Body of pancreas (tissue), 4 donors: ENCODE data around the gene SCARF2. TPM values are rescaled to one million over a fixed set of nuclear protein-coding genes. Genes with fewer than 3 reads are reported as not detected.

ENCODE experiments used
- ATAC-seq: fragments of 150-250 bp; one replicate; pipeline ENCODE4 v1.9.1; 2016
- DNase-seq, 4 donors: peaks; one replicate each; pipeline ENCODE4 v3.0.0-alpha.2; 2019
- H3K27ac ChIP-seq, 4 donors: fragments of 200-600 bp; sonication (generic); 1 replicate in 3 of 4; 2 replicates in 1 of 4; pipeline versions ENCODE4 v1.5.1 to v1.6.1; 2016 to 2019; ENCODE audit warnings: mild to moderate bottlenecking in 1 of 4, mixed read lengths in 1 of 4, moderate library complexity in 1 of 4
- H3K27me3 ChIP-seq, 2 donors: fragments of 200-600 bp; sonication (generic); one replicate each; pipeline ENCODE4 v1.6.0; 2016; ENCODE audit warnings: mild to moderate bottlenecking in 1 of 2
- H3K36me3 ChIP-seq, 2 donors: fragments of 200-600 bp; sonication (generic); replicated peaks in 1 of 2; 2 replicates each; pipeline ENCODE4 v1.5.1; 2016; ENCODE audit warnings: low read depth in 2 of 2; ENCODE audit not compliant: insufficient read depth in 1 of 2
- H3K4me1 ChIP-seq: fragments of 200-600 bp; sonication (generic); one replicate; pipeline ENCODE4 v1.6.0; 2016
- H3K4me3 ChIP-seq, 2 donors: fragments of 200-600 bp; sonication (generic); 1 replicate in 1 of 2; 2 replicates in 1 of 2; pipeline ENCODE4 v1.5.1; 2016 to 2019
- H3K9me3 ChIP-seq, 3 donors: fragments of 200-600 bp; sonication (generic); 1 replicate in 2 of 3; 2 replicates in 1 of 3; pipeline ENCODE4 v1.5.1; 2016
- POLR2A ChIP-seq, 3 donors: fragments of 450-650 bp; IDR thresholded peaks; one replicate each; pipeline ENCODE4 v1.6.1; 2016; ENCODE audit warnings: antibody characterized with exemption in 3 of 3, mild to moderate bottlenecking in 2 of 3
- WGBS, 2 donors: methylation state at CpG; one replicate each; pipeline ENCODE4 v1.1.5; 2017; 5-methylcytosine and 5-hydroxymethylcytosine counted together
- intact Hi-C: fragments of 100-400 bp; cut with DNase I; formaldehyde crosslinking; loops from one replicate; pipeline ENCODE4 v1.15.1; 2023
- total RNA-seq, 2 donors: library from RNA; depleted of rRNA; stranded (reverse); fragments of >200 nt; gene quantifications; one replicate each; pipeline ENCODE4 v1.1.0, GENCODE V29; 2016
- TF ChIP-seq, protein P1 (sequence below), 7 experiments: fragments of 450-650 bp in 4 of 7; fragments of 200-600 bp in 3 of 7; sonication (generic) in 3 of 7; IDR thresholded peaks; one replicate each; pipeline ENCODE4 v1.5.1; 2016 to 2019; ENCODE audit warnings: antibody characterized with exemption in 7 of 7

The SCARF2 gene
- total RNA-seq, 2 donors from 2014 or later, result 9.9 to 13.5 TPM

DNA sequence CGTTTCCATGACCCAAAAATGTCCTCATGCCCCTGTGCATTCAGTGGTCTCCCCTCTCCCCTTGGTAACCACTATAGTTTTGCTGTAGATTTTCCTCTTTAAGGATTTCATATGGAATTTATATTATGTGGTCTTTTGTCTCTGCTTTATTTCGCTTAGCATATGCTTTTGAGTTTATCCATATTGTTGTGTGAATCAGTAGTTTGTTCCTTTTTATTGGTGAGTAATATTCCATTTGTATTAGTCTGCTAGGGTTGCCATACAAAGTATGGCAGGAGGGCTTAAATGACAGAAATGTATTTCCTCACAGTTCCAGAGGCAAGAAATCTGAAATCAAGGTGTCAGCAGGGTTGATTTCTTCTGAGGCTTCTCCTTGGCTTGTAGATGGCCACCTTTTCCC lies 40.1 kb downstream of the SCARF2 start:
- ATAC-seq (no peak), DNase-seq (no peak)
- WGBS, 2 donors, result 84 to 90% methylated on average over 2 of the region's 2 CpGs
- Histone ChIP-seq H3K4me3 (no peak overlapping the region), H3K9me3 (no peaks in the 10 kb centered on the region), H3K4me1 (peaks cover 38% of the 10 kb centered on the region), H3K27me3 (no peaks in the 10 kb centered on the region), H3K27ac (no peak overlapping the region), H3K36me3 (no peaks in the 10 kb centered on the region)
- TF ChIP-seq, protein P1, sequence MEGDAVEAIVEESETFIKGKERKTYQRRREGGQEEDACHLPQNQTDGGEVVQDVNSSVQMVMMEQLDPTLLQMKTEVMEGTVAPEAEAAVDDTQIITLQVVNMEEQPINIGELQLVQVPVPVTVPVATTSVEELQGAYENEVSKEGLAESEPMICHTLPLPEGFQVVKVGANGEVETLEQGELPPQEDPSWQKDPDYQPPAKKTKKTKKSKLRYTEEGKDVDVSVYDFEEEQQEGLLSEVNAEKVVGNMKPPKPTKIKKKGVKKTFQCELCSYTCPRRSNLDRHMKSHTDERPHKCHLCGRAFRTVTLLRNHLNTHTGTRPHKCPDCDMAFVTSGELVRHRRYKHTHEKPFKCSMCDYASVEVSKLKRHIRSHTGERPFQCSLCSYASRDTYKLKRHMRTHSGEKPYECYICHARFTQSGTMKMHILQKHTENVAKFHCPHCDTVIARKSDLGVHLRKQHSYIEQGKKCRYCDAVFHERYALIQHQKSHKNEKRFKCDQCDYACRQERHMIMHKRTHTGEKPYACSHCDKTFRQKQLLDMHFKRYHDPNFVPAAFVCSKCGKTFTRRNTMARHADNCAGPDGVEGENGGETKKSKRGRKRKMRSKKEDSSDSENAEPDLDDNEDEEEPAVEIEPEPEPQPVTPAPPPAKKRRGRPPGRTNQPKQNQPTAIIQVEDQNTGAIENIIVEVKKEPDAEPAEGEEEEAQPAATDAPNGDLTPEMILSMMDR (IDR thresholded peaks at IDR 0.05), result no peak
- no peak for TF ChIP-seq POLR2A (IDR thresholded peaks at IDR 0.05)
- intact Hi-C loops, result no loop called here

DNA sequence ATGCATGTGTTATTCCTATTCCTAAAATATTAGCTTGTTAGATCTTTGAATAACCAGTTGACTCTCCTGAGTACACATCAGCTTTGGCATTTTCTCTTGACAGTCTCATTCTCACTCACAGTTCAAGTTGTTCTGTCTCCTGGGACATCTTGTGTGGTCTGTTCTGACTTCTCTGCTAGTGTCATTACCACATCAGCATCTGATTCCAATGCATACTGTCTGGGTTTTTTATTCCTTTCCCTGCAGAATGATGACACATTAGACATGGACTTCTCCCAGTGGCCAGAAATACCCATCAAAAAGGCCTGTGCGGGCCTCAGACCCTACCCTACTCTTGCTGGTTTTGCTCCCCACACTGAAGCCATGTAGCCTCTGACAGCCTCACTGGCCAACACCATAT lies 41.0 kb downstream of the SCARF2 start:
- intact Hi-C loops, result no loop called here
- H3K4me1 ChIP-seq, result peaks cover 38% of the 10 kb centered on the region
- ATAC-seq (no peak), DNase-seq (no peak)
- no peak overlapping the region for H3K4me3 ChIP-seq
- WGBS, 2 donors, result 83 to 96% methylated on average over 1 of the region's 1 CpG
- H3K9me3 ChIP-seq, result no peaks in the 10 kb centered on the region
- TF ChIP-seq POLR2A (IDR thresholded peaks at IDR 0.05), result no peak
- TF ChIP-seq, protein P1 (IDR thresholded peaks at IDR 0.05), result no peak
- H3K36me3 ChIP-seq, result no peaks in the 10 kb centered on the region
- H3K27ac ChIP-seq, result no peak overlapping the region
- no peaks in the 10 kb centered on the region for H3K27me3 ChIP-seq

- TF ChIP-seq, protein P1 (IDR thresholded peaks at IDR 0.05), result no peak
- no peak for TF ChIP-seq POLR2A (IDR thresholded peaks at IDR 0.05)
- ATAC-seq, result no peak
- intact Hi-C loops, result no loop called here
- no peak for DNase-seq
- peaks cover 38% of the 10 kb centered on the region for H3K4me1 ChIP-seq
- no peaks in the 10 kb centered on the region for H3K27me3 ChIP-seq
- no peak overlapping the region for H3K27ac ChIP-seq
- H3K36me3 ChIP-seq, result no peaks in the 10 kb centered on the region
- no peaks in the 10 kb centered on the region for H3K9me3 ChIP-seq
- no peak overlapping the region for H3K4me3 ChIP-seq
- WGBS, 2 donors, result 59 to 76% methylated on average over 2 of the region's 2 CpGs
Observed at GRCh38 chr22:20395907-20396287, 41.7 kb downstream of the SCARF2 start.

- no peaks in the 10 kb centered on the region for H3K27me3 ChIP-seq
- WGBS, 2 donors, result 62 to 68% methylated on average over 20 of the region's 20 CpGs
- no peaks in the 10 kb centered on the region for H3K36me3 ChIP-seq
- no peak for ATAC-seq
- H3K9me3 ChIP-seq, result no peaks in the 10 kb centered on the region
- intact Hi-C loops, result no loop called here
- no peak overlapping the region for H3K4me3 ChIP-seq
- H3K4me1 ChIP-seq, result peaks cover 37% of the 10 kb centered on the region
- no peak overlapping the region for H3K27ac ChIP-seq
- no peak for DNase-seq
- TF ChIP-seq, protein P1 (IDR thresholded peaks at IDR 0.05), result no peak
- TF ChIP-seq POLR2A (IDR thresholded peaks at IDR 0.05), result no peak
Observed at GRCh38 chr22:20395181-20395906, 42.3 kb downstream of the SCARF2 start.
